Measurements from ENCODE around the gene PRKG1. TPM values are rescaled to one million over a fixed set of nuclear protein-coding genes. Genes with fewer than 3 reads are reported as not detected.
A peak's percentile ranks its signal among the peaks of the same experiment; 100 is the strongest.
"Not testable (repeated sequence)": the region's sequence is repeated elsewhere in the genome, so short reads cannot be mapped to it uniquely, and the experiment has no call there.

PRKG1 gene
- total RNA-seq, 1 donor from 2014 or later = 1.2 TPM

DNA sequence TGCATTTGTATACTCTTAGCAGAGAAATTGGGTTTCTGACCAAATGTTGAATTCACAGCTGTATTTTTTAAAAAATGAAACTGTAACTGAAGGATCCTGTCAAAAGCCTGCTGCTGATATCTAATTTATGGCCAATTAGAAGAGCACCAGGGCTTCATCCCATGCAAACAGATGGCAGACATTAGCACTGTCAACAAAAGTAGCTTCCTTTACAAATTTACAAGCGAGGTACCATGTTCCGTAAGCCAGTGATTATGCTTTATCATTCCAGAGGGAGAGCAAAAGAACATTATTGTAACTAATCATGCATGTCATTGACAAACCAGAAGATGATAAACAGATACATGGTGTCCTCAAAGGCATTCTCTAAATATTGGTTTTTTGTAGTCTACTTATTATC is 1062.6 kb downstream of the PRKG1 start:
- ATAC-seq (no peak), DNase-seq (ENCODE audit: low spot score) (no peak)

GRCh38 chr10:52143338-52143737 is 1069.1 kb downstream of the PRKG1 start:
- no peak for ATAC-seq
- DNase-seq (ENCODE audit: low spot score) = no peak

GRCh38 chr10:52145636-52146035 is 1071.3 kb downstream of the PRKG1 start:
- ATAC-seq = no peak
- no peak for DNase-seq (ENCODE audit: low spot score)

DNA sequence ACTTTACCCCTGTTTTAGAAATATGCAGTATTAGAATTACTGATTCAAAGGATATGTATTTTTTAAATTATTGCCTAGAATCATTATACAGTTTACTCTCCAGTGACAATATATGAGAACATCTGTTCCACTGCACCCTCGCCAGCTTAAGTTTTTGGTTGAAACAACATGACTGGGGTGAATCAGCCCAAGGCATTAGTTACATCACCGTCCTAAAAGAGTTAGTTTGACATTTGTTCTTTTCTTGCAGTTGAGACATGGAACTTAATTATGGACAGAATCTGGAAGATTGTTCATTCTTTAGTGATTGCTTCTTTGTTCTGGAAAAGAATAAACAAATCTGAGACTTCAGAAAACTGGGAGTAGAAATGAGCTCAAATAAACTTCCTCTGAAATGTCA is 1072.5 kb downstream of the PRKG1 start:
- DNase-seq (ENCODE audit: low spot score) (no peak), ATAC-seq (no peak)

DNA sequence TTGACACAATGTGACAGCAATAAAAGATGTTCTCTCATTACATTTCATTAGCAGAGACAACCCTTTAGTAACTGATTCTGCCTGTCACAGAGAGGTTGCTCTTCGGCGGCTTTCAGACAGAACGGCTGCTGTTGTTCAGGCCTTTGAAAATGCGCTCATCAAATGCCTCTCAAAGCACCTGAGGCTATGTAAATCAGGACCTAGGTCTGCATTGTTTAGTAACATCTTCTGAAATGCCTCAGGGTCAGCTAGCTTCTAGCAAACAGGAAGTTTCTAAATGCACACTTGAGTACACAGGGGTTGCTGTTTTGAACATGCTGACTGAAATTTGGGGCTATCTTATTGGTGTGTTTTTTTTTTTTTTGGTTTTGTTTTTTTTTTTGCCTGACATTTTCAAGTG is 1096.5 kb downstream of the PRKG1 start:
- ATAC-seq (no peak), DNase-seq (ENCODE audit: low spot score) (no peak)

DNA sequence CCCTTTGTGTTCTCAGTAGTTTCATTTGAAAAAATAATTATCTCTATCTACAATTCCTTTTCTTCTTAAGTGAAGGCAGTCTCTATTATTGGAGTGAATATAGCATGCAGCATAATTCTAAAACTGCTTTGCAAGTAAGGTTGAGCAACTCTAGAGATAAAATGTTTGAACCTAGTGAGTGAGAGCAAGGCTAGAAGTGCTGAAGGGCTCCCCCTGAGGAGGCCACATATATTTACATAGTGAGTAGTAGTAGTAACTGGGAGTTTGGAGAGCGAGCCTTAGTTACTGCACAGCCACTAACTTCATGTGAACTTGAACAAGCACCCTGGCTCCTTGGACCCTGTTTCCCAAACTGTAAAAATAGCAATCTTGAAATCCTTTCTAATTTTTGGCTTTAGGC is 1098.3 kb downstream of the PRKG1 start:
- no peak for DNase-seq (ENCODE audit: low spot score)
- no peak for ATAC-seq

GRCh38 chr10:52185256-52185655 is 1111.0 kb downstream of the PRKG1 start:
- ATAC-seq = no peak
- no peak for DNase-seq (ENCODE audit: low spot score)

DNA sequence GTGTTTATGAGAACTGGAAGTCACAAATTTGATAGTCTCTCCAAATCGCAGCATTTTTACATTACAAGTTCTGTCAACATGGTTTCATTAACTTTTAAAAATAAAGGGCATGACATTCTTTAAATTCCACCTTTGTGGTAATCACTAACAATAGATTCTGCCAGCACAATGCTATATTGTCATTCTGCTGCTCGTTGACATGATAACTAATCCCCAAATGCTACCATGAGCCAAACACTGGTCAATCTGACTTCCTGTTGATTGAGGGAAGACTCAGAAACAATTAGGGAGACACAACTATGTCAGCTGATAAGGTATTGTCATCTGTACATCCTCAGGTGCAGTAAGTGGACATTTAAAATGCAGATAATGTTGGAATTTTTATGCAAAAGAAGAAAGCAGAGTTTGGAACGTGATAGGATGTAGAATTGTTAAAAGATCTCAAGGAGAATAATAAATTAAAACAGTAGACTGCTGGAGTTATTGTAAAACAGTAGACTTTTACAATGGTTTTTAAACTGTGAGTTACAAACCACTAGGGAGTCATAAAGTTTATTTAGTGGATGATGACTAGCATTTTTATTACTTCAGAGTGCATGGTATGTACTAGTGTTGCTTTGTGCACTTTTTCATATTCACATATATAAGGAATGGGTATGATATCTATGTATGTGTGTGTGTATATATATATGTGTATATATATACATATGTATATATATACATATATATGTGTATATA is 1113.4 kb downstream of the PRKG1 start:
- DNase-seq (ENCODE audit: low spot score) = no peak
- ATAC-seq = no peak

GRCh38 chr10:52191049-52191448 is 1116.8 kb downstream of the PRKG1 start:
- no peak for ATAC-seq
- DNase-seq (ENCODE audit: low spot score) = no peak

DNA sequence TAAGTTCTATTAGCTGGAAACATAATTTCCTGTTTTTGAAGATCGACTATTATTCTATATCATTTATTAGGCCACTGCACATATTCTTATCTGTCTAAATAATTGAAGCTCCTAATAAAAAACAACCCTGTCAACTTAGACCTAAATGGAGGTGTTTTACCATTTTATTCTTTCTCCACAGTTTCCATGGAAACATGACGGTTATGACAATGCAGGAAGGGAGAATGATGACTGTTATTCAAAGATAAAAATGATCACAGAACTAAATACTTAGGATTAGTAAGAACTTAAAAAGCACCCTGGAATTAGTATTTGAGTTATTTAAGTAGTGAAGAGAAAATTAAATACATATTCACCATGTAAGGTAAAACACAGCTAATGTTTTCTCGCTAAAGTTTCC is 1119.9 kb downstream of the PRKG1 start:
- ATAC-seq (no peak), DNase-seq (ENCODE audit: low spot score) (no peak)

- ATAC-seq (no peak), DNase-seq (ENCODE audit: low spot score) (no peak)
Measured at GRCh38 chr10:52194716-52195115, 1120.4 kb downstream of the PRKG1 start.

GRCh38 chr10:52197098-52197497 is 1122.8 kb downstream of the PRKG1 start:
- DNase-seq (ENCODE audit: low spot score) = no peak

GRCh38 chr10:52198540-52198939 is 1124.3 kb downstream of the PRKG1 start:
- no peak for ATAC-seq
- no peak for DNase-seq (ENCODE audit: low spot score)

More at GRCh38 chr10:52197098-52197497, 1122.8 kb downstream of the PRKG1 start:
- ATAC-seq = no peak

GRCh38 chr10:52204906-52205305 is 1130.6 kb downstream of the PRKG1 start:
- not testable (repeated sequence) for DNase-seq (ENCODE audit: low spot score); ATAC-seq

DNA sequence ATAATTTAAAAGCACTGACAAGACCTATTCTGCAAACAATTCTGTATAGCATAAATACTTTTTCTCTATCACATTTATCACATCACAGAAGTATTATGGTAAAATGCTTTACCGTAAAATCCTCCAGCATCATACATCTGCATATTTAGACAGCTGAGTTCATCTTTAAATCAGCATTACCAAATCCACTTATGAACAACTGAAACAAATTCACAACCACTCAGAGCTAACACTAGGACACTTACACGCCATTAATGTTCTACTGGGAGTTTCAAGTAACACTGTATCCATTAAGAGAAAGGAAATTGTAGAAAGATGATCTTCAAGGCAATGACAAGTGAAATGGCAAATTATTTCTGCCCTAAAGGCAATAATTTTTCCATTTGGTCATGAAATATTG is 1134.1 kb downstream of the PRKG1 start:
- no peak for ATAC-seq
- DNase-seq (ENCODE audit: low spot score) = no peak

GRCh38 chr10:52210161-52210560 is 1135.9 kb downstream of the PRKG1 start:
- no peak for DNase-seq (ENCODE audit: low spot score)
- no peak for ATAC-seq

DNA sequence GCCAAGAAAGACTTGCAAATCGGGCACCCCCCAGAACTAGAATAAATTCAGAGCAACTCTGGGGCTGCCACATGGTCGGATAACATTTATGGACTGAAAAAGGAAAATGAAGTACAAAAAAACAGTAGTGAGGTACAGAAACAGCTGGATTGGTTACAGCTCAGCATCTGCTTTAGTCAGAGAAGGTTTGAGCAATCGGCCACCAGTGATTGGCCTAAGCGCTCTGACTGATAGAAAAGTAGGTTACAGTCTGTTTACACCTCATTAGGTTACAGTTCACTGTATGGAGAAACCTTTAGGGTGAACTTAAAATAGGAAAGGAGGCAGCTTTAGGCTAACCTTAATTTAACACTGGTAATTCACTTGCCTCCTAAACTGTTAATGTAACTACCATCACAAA is 1137.8 kb downstream of the PRKG1 start:
- ATAC-seq (peak; percentile 85), DNase-seq (ENCODE audit: low spot score) (peak; percentile 64)

DNA sequence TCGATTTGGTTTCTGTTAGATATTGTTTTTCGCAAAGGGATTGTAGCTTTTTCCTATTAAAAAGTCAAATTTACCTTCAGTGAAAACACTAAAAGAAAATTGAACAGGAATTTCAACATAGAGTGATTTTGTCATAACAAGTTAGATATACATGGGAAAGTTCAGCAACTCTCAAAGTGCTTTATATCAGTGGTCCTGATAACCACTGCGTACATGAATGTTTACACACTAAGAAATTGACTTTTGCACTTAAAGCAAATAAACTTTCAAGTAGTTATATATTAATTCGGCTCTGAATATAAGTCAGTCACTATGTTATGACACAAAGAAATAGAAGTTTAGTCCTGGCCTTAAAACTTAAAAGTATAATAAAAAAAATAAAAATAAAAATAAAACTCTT is 1138.5 kb downstream of the PRKG1 start:
- DNase-seq (ENCODE audit: low spot score) = no peak

DNA sequence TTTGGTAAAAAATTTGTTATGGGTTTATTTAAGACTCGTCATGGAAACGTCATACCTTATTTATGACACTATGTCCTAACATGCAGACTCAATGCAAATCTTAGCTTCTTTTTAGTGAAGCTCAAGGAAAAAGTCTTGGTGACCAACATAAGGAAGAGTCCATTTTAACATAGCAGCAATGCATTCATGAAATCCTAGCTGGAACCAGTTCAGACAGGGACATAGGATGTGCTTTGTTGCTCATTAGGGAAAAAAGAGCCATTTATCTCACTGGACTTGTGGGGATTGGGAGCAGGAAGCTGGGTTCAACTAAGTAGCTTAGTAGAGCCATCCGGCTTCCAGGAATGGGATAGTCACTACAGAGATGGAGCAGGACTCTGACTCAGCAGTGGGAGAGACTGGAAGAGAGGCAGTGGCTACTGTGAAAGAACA is 1139.0 kb downstream of the PRKG1 start:
- ATAC-seq = peak; percentile 50

More for the DNA sequence above, 1138.5 kb downstream of the PRKG1 start:
- peak; percentile 71 for ATAC-seq

DNA sequence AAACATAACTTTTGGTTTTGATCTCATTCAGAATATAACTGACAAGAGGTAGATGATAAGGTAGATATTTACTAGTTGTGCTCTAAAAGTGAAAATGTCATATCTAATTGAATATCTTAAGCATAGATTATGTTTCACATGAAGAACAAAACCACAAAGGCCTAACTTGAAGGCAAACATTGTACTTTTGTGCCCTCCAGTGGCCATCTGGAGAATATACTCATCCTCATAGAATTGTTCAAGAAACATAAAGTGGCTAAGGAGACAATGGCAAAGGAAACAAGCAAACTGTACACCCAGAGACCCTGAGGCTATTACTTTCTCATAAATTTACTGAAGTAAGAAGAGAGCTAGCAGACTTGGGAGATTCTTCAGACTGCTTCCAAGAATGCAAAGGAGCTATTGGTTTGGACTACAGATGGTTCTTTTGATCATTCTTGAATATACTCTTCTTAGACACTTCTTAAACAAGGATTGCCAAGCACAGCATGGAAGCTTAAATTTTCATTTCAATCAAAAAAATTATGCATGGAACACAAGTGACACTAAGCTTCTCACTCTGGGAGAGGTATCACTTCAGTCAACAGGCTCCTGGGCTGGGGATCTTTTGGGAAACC is 1141.6 kb downstream of the PRKG1 start:
- peak; percentile 47 for DNase-seq (ENCODE audit: low spot score)
- peak; percentile 80 for ATAC-seq

More for the DNA sequence above, 1139.0 kb downstream of the PRKG1 start:
- DNase-seq (ENCODE audit: low spot score) = no peak

GRCh38 chr10:52216852-52217251 is 1142.6 kb downstream of the PRKG1 start:
- no peak for ATAC-seq
- no peak for DNase-seq (ENCODE audit: low spot score)

DNA sequence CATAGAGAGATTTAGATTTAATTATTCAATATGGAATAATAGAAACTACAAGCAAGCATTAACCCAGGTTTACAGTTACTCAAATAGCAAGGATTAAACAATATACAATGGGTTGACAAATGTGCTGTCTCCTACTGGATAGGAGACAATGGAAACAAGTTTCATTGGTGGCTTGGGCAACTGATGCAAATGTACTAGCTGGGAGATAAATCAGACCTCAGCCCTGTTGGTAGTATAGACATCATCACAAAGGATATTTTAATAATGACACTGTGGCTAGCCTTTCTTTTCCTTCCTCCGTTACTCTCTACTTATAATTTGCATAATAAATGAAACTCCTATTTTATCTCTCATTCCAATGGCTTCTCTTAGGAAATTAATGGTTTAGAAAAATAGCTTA is 1143.2 kb downstream of the PRKG1 start:
- ATAC-seq = no peak
- DNase-seq (ENCODE audit: low spot score) = no peak

- ATAC-seq (no peak), DNase-seq (ENCODE audit: low spot score) (no peak)
Measured at GRCh38 chr10:52220947-52221346, 1146.7 kb downstream of the PRKG1 start.

Measured in left lobe of liver (tissue), 2 donors.